WTC11 (cell line): ENCODE results near the gene C19orf73.

Experiments used
- ESRRA ChIP-seq: sonication (generic); formaldehyde crosslinking; IDR thresholded peaks from 2 replicates; pipeline ENCODE4 v1.8.1; 2022; ENCODE audit warnings: mild to moderate bottlenecking, missing genetic modification reagents, borderline replicate concordance
- ETV6 ChIP-seq: sonication (generic); formaldehyde crosslinking; IDR thresholded peaks from 2 replicates; pipeline ENCODE4 v1.8.1; 2022; ENCODE audit warnings: mild to moderate bottlenecking, missing genetic modification reagents
- KAT7 ChIP-seq: sonication (generic); formaldehyde crosslinking; IDR thresholded peaks from 2 replicates; pipeline ENCODE4 v1.8.1; 2023; ENCODE audit warnings: missing genetic modification reagents, mild to moderate bottlenecking, borderline replicate concordance
- NFYB ChIP-seq: sonication (generic); formaldehyde crosslinking; conservative IDR thresholded peaks from 2 replicates; pipeline ENCODE4 v1.8.0; 2022; ENCODE audit warnings: low read depth, missing genetic modification reagents
- TF ChIP-seq, protein P1 (sequence below): fragments of 200-600 bp; IDR thresholded peaks from 2 replicates; pipeline ENCODE4 v1.8.0; 2022; ENCODE audit warnings: antibody characterized with exemption
- TF ChIP-seq, protein P2 (sequence below): sonication (generic); formaldehyde crosslinking; IDR thresholded peaks from 2 replicates; pipeline ENCODE4 v1.8.0; 2022; ENCODE audit warnings: mild to moderate bottlenecking, missing genetic modification reagents

DNA sequence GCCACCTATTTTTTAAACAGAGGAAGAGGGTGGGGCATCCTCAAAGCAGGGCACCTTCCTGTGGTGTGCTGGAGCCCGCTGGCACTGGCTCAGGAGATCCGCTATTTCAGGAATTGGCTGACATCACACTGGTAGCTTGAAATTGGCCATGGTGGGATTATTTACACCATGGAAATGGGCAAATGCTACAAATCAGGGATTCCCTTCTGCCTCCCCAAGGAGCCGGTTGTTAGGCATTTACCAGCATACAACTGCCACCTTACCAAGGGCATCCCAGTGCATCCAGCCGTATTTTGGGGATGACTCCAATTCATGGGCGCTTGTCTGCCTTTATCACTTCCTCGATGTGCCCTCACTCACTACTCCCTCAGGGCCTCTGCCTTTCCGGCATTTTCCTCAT lies 22.0 kb upstream of the C19orf73 start:
- TF ChIP-seq ETV6 (CRISPR knock-in tag) (no peak), ESRRA (CRISPR knock-in tag) (no peak), KAT7 (CRISPR knock-in tag) (no peak), NFYB (no peak)
- TF ChIP-seq, protein P1, sequence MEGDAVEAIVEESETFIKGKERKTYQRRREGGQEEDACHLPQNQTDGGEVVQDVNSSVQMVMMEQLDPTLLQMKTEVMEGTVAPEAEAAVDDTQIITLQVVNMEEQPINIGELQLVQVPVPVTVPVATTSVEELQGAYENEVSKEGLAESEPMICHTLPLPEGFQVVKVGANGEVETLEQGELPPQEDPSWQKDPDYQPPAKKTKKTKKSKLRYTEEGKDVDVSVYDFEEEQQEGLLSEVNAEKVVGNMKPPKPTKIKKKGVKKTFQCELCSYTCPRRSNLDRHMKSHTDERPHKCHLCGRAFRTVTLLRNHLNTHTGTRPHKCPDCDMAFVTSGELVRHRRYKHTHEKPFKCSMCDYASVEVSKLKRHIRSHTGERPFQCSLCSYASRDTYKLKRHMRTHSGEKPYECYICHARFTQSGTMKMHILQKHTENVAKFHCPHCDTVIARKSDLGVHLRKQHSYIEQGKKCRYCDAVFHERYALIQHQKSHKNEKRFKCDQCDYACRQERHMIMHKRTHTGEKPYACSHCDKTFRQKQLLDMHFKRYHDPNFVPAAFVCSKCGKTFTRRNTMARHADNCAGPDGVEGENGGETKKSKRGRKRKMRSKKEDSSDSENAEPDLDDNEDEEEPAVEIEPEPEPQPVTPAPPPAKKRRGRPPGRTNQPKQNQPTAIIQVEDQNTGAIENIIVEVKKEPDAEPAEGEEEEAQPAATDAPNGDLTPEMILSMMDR, result no peak
- TF ChIP-seq, protein P2, sequence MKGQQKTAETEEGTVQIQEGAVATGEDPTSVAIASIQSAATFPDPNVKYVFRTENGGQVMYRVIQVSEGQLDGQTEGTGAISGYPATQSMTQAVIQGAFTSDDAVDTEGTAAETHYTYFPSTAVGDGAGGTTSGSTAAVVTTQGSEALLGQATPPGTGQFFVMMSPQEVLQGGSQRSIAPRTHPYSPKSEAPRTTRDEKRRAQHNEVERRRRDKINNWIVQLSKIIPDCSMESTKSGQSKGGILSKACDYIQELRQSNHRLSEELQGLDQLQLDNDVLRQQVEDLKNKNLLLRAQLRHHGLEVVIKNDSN, result no peak
